HG02884 (cell line): ENCODE measurements around the gene IMPG2.
A peak's percentile ranks its signal among the peaks of the same experiment; 100 is the strongest.

Source experiments
- ATAC-seq: cut with Tn5 transposase; IDR thresholded peaks from one replicate; pipeline ENCODE4 v1.9.1; 2021; ENCODE audit warnings: mild to moderate bottlenecking, moderate library complexity; ENCODE audit not compliant: unreplicated experiment

IMPG2 gene

DNA sequence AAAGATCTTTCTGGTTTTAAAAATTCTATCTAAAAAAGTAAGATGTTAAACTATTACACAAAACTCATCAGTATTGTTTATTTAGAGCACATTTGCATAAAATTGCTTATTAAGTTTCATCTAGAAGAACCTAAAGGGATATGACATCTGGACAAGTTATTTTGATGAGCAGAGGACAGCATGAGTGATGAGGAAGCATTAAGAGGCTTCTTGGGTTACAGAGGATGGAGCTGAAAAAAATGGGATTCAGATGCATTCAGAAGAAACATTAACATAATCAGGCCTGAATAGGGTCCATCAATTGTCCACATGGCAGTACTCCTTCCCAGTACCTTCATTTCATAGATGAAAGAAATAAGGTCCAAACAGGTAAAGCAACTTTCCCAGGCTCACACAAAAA is 41.6 kb downstream of the IMPG2 start:
- no peak for ATAC-seq

DNA sequence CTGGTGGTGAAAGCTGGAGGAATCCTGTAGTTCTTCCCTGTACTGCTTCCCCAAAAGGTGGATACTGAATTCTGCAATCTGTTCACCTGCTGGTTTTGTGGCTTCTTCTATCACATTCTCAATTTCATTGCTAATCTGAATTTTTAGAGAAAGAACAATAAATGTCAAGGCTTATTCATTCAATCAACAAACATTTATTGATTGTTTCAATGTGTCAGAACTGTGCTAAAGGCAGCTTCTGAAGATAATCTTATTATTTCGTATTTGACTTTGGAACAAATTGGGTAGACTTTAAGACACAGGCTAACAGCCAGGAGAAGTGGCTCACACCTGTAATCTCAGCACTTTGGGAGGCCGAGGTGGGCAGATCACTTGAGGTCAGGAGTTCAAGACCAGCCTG is 46.8 kb downstream of the IMPG2 start:
- no peak for ATAC-seq

DNA sequence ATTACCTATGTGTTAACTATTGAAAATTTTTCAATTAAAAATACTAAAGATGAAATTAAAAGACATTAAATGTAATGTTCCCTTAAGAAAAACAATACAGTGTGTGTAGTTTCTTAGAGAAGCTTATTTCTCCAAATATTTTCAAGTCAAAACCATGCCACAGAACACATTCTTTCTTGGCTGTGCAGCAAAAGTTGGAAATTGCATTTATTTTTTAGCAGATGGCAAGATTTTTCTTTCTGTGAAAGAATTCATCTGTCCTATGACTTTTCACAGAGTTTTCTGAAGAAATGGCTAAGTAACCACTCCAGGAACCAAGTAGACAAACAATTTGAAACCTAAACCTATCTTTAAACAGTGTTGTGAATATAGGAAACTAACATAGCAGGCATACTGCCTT is 47.2 kb downstream of the IMPG2 start:
- ATAC-seq: no peak

DNA sequence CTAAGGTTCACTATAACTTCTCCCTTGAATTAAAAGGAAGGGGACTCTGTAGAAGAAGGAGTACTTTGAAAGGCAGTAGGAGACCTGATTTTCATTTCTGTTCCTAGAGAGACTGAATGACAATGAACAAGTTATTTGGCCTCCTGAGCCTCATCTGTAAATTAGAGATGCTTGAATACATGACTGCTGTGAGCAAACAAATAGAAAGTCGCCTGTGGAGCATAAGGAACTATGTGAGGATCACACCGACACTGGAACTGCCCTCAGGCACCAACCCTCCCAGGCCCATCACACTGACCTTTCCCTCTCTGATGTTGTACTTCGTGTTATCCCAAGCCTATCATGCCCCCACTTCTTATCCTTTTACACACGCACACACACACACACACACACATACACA is 48.6 kb downstream of the IMPG2 start:
- ATAC-seq: no peak

DNA sequence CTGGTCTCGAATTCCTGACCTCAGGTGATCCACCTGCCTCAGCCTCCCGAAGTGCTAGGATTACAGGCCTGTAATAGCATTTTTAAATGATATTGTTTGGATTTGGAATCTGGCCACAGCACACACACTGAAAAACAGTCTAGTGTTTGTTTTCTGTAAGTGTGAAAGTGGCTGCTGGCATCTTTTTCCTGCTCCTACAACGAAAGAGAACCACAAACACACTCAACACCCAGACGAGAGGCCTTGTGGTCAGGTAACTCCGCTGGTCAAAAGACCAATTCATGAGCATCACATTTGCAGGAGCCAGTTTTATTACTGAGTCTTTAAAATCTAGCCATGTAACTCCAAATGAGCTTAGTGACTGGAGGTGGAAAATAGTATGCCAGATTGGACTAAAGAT is 50.2 kb downstream of the IMPG2 start:
- no peak for ATAC-seq

DNA sequence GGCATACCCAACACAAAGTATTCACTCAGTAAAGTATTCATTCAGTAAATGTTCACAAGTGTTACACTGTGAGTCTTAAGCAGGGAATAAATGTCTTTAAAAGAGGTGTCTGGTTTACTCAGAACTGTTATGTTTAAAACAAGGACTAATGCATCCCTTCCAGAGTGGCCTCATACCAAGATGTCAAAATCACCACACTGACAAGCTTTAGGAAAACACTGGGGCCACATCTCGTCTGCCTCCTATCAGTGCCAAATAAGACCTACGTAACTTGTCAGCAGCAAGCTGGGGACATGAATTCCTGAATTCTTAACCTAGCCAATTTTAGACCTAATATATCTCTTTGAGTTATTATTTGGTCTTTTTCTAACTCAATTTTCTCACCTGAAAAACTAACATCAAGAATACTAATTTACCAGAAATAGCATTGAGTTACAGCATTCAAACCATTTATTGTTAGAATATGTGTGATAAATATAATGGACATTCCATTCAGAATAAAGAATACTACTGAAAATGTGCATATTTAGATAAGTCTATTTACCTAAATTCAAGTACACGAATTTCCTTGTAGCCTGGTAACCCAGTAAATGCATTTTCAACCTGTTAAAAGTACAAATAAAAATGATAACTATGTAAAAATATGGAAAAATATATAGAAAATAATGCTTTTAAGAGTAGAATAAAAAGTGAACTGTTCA is 51.3 kb downstream of the IMPG2 start:
- ATAC-seq: no peak

DNA sequence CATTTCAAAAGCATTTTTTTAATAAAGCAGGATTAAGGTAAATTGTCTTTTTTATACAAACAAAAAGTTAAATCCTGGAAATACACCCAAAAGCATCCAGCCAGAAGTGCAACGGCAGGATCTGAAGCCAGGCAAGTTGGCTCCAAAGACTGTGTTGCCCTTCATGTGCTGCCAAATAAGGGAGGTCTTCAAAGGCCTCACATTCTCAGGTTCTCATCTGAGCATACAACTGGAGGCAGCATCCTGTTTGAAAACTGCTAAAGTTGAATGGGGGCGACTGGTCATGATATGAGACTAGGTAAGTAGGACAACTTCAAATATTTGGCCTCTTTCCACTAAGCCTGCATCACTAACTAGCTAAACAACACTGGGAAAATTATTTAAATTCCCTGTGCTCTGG is 52.2 kb downstream of the IMPG2 start:
- ATAC-seq: no peak

DNA sequence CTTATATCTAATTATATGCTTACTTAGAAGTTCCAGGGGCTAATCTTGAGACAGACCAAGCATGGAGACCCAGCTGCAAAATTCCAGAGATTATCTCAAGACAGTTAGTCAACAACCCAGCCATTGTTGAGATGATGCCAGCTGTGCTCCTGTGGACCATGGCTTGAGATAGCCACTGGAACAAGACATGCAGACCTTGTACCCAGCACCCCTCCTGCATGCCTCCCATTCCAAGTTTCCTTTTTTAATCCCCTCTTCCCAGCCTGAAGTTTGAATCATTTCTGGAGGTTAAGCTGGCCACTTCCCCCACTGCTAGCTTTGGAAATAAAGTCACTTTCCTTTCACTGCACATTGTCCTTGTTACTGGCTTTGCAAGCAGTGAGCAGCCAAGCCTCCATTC is 53.8 kb downstream of the IMPG2 start:
- ATAC-seq: no peak

DNA sequence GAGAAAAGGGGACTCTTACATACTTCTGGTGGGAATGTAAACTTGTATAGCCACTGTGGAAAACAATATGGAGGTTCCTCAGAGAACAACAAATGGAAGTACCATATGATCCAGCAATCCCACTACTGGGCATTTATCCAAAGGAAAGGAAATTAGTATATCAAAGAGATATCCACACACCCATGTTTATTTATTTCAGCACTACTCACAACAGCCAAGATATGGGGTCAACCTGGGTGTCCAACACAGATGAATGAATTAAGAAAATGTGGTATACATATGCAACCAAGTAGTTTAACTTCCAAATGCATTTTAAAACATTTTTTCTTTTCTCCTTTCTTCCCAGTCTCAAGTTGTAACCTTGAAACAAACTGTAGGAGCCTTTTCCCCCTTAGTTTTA is 54.3 kb downstream of the IMPG2 start:
- ATAC-seq: no peak

DNA sequence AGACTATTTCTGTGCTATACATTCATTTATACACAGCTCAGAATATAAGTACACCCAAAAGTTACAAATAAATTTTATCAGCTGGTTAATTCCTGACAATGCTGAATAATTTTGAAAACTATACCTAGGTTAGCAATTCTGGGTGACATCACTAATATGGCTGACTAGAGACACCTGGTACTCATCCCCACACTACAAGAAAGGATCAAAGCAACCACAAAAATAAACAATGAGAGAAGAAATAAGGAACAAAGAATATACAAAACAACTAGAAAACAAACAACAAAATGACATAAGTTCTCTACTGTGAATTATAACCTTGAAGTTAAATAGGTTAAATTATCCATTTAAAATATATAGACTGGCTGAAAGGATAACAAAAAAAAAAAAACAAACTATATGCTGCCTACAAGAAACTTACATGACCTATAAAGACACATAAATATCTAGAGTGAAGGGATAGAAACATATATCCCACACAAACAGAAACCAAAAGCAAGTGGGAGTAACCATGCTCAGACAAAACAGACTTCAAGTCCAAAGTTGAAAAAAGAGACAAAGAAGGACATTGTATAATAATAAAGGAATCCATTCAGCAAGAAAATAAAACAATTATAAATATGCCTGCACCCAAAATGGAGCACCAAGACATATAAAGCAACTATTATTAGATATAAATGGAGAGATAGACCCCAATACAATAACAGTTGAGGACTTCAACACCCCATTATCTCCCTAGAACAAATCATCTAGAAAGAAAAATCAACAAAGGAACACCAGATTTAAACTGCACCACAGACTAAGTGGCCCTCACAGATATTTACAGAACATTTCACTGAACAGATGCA is 57.8 kb downstream of the IMPG2 start:
- ATAC-seq: peak; percentile 69

DNA sequence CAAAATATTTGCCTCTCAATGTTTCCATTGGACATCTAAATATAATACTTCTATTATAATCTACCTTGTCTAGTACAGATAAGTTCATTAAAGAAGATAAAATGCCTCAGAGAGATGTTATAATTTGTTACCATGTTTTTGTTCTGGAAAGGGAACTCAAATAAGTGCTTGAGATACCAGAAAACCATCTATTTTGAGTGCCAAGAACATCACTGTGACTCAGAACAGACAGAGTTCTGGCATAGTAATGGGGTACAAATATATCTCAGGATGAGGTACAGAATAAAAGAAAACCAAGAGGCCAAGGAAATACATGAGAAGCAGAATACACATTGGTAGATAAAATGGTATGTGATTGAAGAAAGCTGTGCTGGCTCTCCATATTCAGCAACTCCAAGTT is 58.9 kb downstream of the IMPG2 start:
- no peak for ATAC-seq

DNA sequence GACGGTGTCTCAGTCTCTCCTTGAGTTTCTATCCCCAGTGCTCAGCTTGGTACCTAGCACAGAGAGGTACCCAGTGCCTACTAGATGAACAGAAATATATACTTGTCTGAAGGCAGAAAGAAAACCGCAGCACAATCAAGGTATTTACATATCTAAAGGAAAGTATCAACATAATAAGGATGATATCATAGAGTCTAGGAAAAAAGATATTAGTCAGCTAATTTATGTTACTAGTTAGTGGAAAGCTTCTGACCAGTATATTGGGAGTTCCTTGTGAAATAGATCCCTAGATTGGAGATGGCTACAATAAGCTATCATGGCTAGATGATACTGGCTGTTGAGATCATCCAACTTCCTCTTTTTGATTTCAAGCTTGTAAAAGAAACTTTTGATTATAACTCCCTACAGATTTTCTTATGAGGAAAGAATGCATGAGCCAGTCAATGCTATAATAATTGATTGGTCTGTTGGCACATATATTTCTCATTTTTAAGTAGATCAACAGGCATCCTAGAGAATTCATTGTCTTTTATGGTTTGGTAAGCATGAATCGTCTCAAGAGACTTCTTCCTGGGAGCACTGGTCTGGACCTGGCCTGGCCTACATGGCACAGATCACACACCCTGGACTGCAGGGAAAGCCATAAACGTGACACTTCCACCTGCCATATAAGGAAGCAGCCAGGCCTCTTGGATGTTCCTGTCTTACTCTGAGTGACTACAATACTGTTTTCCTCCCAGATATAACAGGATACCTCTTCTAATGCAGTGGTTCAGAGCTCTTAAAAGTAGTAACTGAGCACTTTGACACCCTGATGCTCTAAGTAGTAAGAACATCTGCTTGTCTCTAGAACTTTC is 60.7 kb downstream of the IMPG2 start:
- ATAC-seq: no peak

DNA sequence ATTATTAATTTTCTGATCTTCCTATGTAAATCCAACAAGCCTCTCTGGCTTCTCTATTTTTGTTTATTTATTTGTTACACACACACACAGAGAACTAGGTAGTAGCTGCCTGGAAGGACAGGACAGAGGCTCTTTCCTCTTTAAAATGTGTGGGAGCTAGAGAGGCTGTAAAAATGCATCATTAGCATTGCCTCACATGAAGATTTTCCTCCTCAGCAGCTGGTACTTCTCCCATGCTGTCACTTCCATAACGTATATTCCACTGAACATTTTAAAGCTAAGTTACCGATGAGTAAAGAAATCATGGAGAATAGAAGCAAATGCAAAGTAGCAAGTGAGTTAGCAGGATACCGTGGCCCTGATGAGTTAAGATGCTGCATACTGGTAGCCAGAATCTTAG is 63.9 kb downstream of the IMPG2 start:
- ATAC-seq: no peak

DNA sequence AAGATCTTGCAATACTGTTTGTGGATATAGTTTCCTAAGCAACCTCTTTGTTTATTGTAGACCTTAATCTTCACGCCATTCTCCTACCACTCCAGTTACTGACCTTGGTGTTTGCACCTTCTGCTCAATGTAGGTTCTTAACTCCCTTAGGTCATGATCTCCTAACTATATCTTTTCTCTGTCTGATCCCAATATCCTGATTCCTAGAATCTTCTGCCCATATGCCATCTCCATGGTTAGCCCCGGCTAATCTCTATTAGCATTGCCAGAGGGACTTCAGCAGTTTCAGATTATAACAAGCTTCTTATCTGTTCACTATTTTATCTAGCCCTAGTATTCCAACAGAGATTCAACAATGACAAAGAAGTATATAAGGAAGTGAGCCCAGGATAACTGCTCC is 64.9 kb downstream of the IMPG2 start:
- no peak for ATAC-seq

DNA sequence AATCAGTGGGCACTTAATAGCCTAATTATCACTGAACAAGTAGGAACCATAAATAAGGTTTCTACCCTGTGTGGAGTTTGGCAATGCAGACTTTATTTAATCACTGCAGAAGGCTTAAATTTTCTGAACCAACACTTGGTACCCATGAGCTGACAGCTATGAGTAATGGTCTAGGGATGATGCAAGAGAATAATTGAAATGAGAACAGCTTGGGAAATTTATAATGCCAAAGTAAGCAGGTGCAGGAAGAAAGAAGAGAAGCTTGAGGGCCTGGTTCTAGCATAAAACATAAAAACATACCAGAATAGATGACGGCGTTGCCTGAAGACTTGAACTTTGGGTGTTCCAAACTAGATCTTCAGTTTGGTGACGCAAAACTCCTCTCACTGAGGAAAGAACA is 67.0 kb downstream of the IMPG2 start:
- ATAC-seq: no peak

DNA sequence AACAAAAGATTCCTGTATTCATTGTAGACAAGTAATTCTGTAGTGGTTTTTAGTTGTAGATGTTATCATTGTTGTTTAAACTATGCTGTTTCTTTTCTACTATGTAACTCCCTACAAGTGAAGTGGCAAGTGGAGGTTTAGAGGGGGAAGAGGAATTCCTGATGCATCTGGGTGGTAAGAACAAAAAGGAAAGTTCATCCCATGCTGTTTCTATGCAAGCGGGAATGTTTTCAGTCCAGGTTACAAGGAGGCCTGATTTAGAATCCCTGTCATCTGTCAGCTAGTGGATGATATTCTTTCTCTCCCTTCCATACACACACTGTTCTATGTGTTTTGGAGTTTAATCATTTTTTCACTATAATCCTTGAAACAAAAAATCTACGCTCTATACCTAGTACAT is 67.4 kb downstream of the IMPG2 start:
- no peak for ATAC-seq

DNA sequence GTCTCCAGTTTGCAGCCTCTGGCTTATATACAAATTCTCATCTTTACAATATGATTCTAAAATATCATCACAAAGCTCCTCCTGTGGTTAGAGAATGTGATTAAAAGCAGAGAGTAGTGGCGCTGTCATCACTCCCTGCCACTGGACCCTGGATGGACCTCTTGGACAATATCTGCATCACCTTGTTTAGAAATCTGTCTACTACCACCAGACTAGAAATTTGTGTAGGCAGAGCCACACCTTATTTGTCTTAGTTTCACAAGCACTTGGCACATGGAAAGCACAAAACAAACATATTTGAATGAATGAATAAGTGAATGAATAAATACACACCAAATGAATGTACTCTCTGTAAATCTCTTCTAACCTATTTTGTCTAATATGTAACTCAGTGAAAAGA is 68.1 kb downstream of the IMPG2 start:
- no peak for ATAC-seq

DNA sequence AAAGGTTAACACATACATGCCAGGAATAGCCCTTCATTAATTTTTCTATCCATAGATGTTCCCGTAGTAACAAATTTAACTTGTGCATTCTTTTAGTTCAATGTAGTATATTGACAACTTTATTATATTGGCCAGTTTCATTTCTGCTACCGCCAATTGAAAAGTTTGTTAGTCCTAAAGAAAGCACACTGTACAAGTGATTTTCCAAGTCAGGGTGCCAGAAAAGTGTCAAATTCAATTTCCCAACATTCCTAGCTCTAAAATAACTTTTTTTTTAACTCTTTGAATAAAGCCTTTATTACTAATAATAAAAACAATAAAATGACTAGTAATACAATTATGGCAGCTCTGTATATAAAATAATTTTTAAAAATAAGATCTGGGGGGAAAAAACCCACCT is 68.9 kb downstream of the IMPG2 start:
- ATAC-seq: no peak

DNA sequence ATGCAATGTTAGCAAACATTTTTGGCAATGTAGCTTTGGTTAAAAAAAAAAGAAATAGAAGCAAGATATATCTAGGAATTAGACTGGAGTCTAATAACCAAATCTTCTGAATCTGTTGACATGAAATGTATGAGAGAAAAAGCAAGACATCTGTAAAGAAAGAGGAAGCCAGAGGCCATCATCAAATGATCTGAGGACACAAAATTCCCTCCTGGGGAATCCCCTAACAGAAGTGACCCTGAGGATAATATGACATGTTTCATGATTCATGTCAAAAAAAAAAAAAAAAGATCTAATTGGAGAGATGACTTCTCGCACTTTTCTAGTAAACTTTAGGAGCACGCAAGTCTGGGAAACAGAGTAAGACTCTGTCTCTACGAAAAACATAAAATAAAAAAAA is 70.9 kb downstream of the IMPG2 start:
- no peak for ATAC-seq

DNA sequence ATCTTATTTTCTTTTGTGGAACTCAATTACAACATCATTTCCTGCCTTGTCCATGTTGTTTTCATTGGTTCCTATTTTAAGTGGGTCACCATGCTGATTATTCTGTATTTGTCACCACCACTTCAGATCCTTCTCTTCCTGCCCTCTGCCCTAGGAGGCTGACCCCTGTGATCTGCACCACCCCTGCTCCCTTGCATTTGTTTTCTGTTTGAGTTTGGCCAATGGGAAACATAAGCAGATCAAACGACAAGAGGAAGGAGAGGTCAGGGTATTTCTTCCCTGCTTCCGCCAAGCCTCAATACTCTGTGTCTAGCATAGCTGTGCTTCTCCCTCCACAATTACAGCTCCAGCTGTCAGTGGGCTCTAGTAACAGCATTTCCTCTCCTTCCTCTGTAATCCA is 71.6 kb downstream of the IMPG2 start:
- no peak for ATAC-seq

DNA sequence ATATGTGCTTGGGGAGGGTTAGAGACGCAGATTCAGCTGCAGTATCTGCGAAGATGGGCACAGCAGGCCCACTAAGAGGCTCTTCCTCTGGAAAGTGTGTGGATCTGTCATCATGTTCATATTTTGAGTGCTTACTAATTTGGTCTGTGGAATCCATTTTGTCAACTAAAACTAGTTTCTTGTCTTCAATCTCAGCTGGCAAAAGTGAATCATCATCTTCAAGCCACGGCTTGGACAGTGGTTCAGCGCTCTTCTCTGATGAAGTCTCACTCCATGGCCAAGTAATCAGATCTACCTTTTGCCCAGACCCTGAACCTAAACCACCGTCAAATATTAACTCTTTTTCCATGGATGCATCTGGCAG is 76.2 kb downstream of the IMPG2 start:
- ATAC-seq: no peak
